ENCODE measurements around the gene GLI1.
A peak's percentile ranks its signal among the peaks of the same experiment; 100 is the strongest.
"Not testable (repeated sequence)": the region's sequence is repeated elsewhere in the genome, so short reads cannot be mapped to it uniquely, and the experiment has no call there.

The GLI1 gene

GRCh38 chr12:57420482-57420881, 39.1 kb upstream of the GLI1 start:
- H3K4me3 ChIP-seq (replicated peaks; ENCODE audit: low read depth, low read length) = no peak overlapping the region
- no peak for TF ChIP-seq CTCF (IDR thresholded peaks at IDR 0.05; ENCODE audit: low read depth, low read length, missing control alignments)
- DNase-seq (ENCODE audit: extremely low read depth, low read depth) = no peak

GRCh38 chr12:57426948-57427347, 32.6 kb upstream of the GLI1 start:
- not testable (repeated sequence) for DNase-seq (ENCODE audit: extremely low read depth, low read depth)

GRCh38 chr12:57428965-57429364, 30.6 kb upstream of the GLI1 start:
- H3K4me3 ChIP-seq (replicated peaks; ENCODE audit: low read depth, low read length) = peak overlapping the region; percentile 70
- DNase-seq (ENCODE audit: extremely low read depth, low read depth) = no peak
- TF ChIP-seq CTCF (IDR thresholded peaks at IDR 0.05; ENCODE audit: low read depth, low read length, missing control alignments) = no peak

More at GRCh38 chr12:57426948-57427347, 32.6 kb upstream of the GLI1 start:
- not testable (repeated sequence) for H3K4me3 ChIP-seq (replicated peaks; ENCODE audit: low read depth, low read length)

- no peak for DNase-seq (ENCODE audit: extremely low read depth, low read depth)
Measured at GRCh38 chr12:57429473-57430111, 30.0 kb upstream of the GLI1 start.

GRCh38 chr12:57430112-57430930, 29.3 kb upstream of the GLI1 start:
- TF ChIP-seq CTCF (IDR thresholded peaks at IDR 0.05; ENCODE audit: low read depth, low read length, missing control alignments) = no peak
- H3K4me3 ChIP-seq (replicated peaks; ENCODE audit: low read depth, low read length) = peak overlapping the region; percentile 70
- no peak for DNase-seq (ENCODE audit: extremely low read depth, low read depth)

More at GRCh38 chr12:57429473-57430111, 30.0 kb upstream of the GLI1 start:
- H3K4me3 ChIP-seq (replicated peaks; ENCODE audit: low read depth, low read length) = peak overlapping the region; percentile 70
- no peak for TF ChIP-seq CTCF (IDR thresholded peaks at IDR 0.05; ENCODE audit: low read depth, low read length, missing control alignments)

GRCh38 chr12:57430931-57431566, 28.5 kb upstream of the GLI1 start, which contains the start of gene R3HDM2:
Gene R3HDM2 (minus strand): TSS chr12:57431043. CDS start chr12:57310428, 120,615 bp downstream.
- peak within 1 kb of the TSS; percentile 70 for H3K4me3 ChIP-seq (replicated peaks; ENCODE audit: low read depth, low read length)
- peak; percentile 84 for DNase-seq (ENCODE audit: extremely low read depth, low read depth)
- TF ChIP-seq CTCF (IDR thresholded peaks at IDR 0.05; ENCODE audit: low read depth, low read length, missing control alignments) = no peak

GRCh38 chr12:57431654-57432188, 27.9 kb upstream of the GLI1 start:
- no peak for TF ChIP-seq CTCF (IDR thresholded peaks at IDR 0.05; ENCODE audit: low read depth, low read length, missing control alignments)
- H3K4me3 ChIP-seq (replicated peaks; ENCODE audit: low read depth, low read length) = no peak overlapping the region
- DNase-seq (ENCODE audit: extremely low read depth, low read depth) = no peak
